Upper lobe of left lung (tissue), 4 donors: Measurements from ENCODE around the gene EPS15.

Experiments used
- CTCF ChIP-seq, 6 experiments: fragments of 450-650 bp in 4 of 6; fragments of 200-600 bp in 2 of 6; sonication (generic) in 2 of 6; IDR thresholded peaks; one replicate each; pipeline ENCODE4 v1.5.1; 2016 to 2019; ENCODE audit warnings: antibody characterized with exemption in 6 of 6
- EP300 ChIP-seq, 4 donors: sonication (generic); formaldehyde crosslinking; IDR thresholded peaks; one replicate each; pipeline ENCODE4 v1.5.1; 2017; ENCODE audit warnings: antibody characterized with exemption in 4 of 4, control low read depth in 2 of 4
- POLR2A ChIP-seq, 4 donors: fragments of 450-650 bp; IDR thresholded peaks; one replicate each; pipeline ENCODE4 v1.5.1; 2016 to 2017; ENCODE audit warnings: antibody characterized with exemption in 4 of 4, mild to moderate bottlenecking in 2 of 4
- POLR2AphosphoS5 ChIP-seq, 2 donors: sonication (generic); formaldehyde crosslinking; IDR thresholded peaks; one replicate each; pipeline ENCODE4 v1.5.1; 2017; ENCODE audit warnings: antibody characterized with exemption in 2 of 2

GRCh38 chr1:51306950-51307349 is 212.1 kb downstream of the EPS15 start:
- no peak for TF ChIP-seq CTCF (IDR thresholded peaks at IDR 0.05)
- TF ChIP-seq POLR2A (IDR thresholded peaks at IDR 0.05) = no peak
- no peak for TF ChIP-seq EP300 (IDR thresholded peaks at IDR 0.05)
- TF ChIP-seq POLR2AphosphoS5 (IDR thresholded peaks at IDR 0.05) = no peak
